Measurements from ENCODE around the gene FGFR4. TPM values are rescaled to one million over a fixed set of nuclear protein-coding genes. Genes with fewer than 3 reads are reported as not detected.

Gene FGFR4
- total and polyA plus RNA-seq, 2 experiments from 2014 or later, result 43.4 to 150 TPM

DNA sequence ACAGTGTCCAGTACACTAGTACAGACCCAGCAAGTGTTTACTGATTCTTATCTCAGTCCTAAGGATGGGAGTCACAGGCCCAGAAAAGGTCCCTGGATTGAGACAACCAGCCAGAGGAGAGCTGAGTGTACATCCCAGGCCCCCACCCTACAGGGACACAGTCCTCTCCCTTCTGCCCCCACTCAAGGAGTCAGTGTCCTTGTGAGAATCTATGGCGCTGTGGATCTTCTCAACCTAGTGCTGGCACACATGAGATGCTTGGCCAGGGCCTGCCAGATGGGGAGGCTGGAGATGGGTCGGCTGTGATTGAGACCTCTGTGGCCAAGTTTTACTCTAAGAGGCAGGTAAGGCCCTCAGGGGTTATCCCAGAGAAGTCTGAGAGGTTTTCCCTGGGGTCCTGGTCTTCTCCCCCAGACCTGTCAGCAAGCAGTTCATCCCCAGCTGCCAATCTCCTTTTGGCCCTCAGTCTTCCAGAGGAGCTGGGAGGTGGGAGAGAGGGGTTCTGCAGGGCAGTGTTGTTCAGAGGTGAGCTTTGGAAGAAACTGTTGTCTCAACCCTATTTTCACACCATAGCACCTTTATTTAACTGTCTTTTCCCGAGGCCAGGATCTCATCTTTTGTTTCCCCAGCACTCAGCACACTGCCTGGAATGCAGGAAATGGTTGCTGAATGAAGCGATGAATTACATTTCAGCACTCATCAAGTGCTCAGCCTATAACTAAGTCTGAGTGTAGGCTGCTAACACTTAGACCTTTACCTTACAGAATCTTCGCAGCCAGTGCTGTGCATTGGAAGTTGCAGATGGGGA lies 43.7 kb downstream of the FGFR4 start:
- no peak overlapping the region for H2AFZ ChIP-seq
- H3K36me3 ChIP-seq (ENCODE audit: insufficient read depth), result peaks cover 6% of the 10 kb centered on the region
- Mint-ChIP-seq H3K4me3 (peak overlapping the region; percentile 94), H3K27ac (no peak overlapping the region), H3K4me1 (peaks cover 31% of the 10 kb centered on the region), H3K27me3 (ENCODE audit: insufficient read depth, low read depth, poor library complexity) (peaks cover 20% of the 10 kb centered on the region), H3K36me3 (ENCODE audit: low read depth) (peaks cover 14% of the 10 kb centered on the region), H3K9me3 (no peaks in the 10 kb centered on the region)
- ATAC-seq, result no peak
- H3K4me1 ChIP-seq (ENCODE audit: insufficient read depth), result peaks cover 22% of the 10 kb centered on the region
- H4K20me1 ChIP-seq (replicated peaks; ENCODE audit: insufficient read depth), result peaks cover 5% of the 10 kb centered on the region
- DNase-seq (ENCODE audit: low spot score), result peak; percentile 60
- peak overlapping the region; percentile 88; the same call in 1 of the 2 replicates for H3K4me3 ChIP-seq
- H3K9me2 ChIP-seq (ENCODE audit: insufficient read depth), result no peaks in the 10 kb centered on the region; the same call in 1 of the 2 replicates
- H3K27ac ChIP-seq (ENCODE audit: low read depth), result peak overlapping the region; percentile 100
- H3K4me2 ChIP-seq, result peak overlapping the region; percentile 94
- TF ChIP-seq EZH2phosphoT487 (IDR thresholded peaks at IDR 0.05; ENCODE audit: unreplicated experiment) (no peak), ZNF114 (CRISPR knock-in tag; IDR thresholded peaks at IDR 0.05) (no peak), NANOG (IDR thresholded peaks at IDR 0.05; ENCODE audit: borderline replicate concordance) (peak; percentile 51; the same call in 1 of the 2 replicates)
- peaks cover 27% of the 10 kb centered on the region for H3K79me2 ChIP-seq (replicated peaks; ENCODE audit: insufficient read depth)
- no peaks in the 10 kb centered on the region for H3K27me3 ChIP-seq (ENCODE audit: insufficient read depth)
- H3F3A ChIP-seq (replicated peaks; ENCODE audit: low read depth), result peaks cover 10% of the 10 kb centered on the region; the same call in 1 of the 2 replicates

DNA sequence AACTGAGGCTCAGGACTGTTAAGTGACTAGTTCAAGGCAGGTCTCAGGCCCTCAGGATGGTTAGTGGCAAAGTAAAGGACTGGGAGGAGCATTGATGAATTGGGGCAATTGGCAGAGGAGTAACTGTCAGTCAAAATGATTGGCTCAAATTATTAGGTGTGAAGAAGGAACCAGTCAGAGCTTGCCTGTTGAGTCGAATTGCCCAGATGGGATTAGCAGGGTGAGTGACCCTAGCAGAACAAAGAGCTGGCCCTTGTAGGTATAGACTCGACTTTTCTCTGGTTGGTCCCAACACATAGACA lies 44.3 kb downstream of the FGFR4 start:
- H3K9me2 ChIP-seq (ENCODE audit: insufficient read depth), result no peaks in the 10 kb centered on the region; the same call in 1 of the 2 replicates
- Mint-ChIP-seq H3K9me3 (no peaks in the 10 kb centered on the region), H3K27ac (no peak overlapping the region), H3K4me1 (peaks cover 34% of the 10 kb centered on the region), H3K4me3 (peak overlapping the region; percentile 94), H3K27me3 (ENCODE audit: insufficient read depth, low read depth, poor library complexity) (peaks cover 20% of the 10 kb centered on the region), H3K36me3 (ENCODE audit: low read depth) (peaks cover 20% of the 10 kb centered on the region)
- H3K27ac ChIP-seq (ENCODE audit: low read depth), result peak overlapping the region; percentile 100
- H4K20me1 ChIP-seq (replicated peaks; ENCODE audit: insufficient read depth), result peaks cover 10% of the 10 kb centered on the region
- no peaks in the 10 kb centered on the region for H3K27me3 ChIP-seq (ENCODE audit: insufficient read depth)
- DNase-seq (ENCODE audit: low spot score) (no peak), ATAC-seq (no peak)
- H3K79me2 ChIP-seq (replicated peaks; ENCODE audit: insufficient read depth), result peaks cover 32% of the 10 kb centered on the region
- peak overlapping the region; percentile 88; the same call in 1 of the 2 replicates for H3K4me3 ChIP-seq
- H3K4me2 ChIP-seq, result peak overlapping the region; percentile 94
- H3K36me3 ChIP-seq (ENCODE audit: insufficient read depth), result peaks cover 11% of the 10 kb centered on the region
- peaks cover 28% of the 10 kb centered on the region for H3K4me1 ChIP-seq (ENCODE audit: insufficient read depth)
- no peak overlapping the region for H2AFZ ChIP-seq
- H3F3A ChIP-seq (replicated peaks; ENCODE audit: low read depth), result peaks cover 11% of the 10 kb centered on the region; the same call in 1 of the 2 replicates
- TF ChIP-seq, protein P1, sequence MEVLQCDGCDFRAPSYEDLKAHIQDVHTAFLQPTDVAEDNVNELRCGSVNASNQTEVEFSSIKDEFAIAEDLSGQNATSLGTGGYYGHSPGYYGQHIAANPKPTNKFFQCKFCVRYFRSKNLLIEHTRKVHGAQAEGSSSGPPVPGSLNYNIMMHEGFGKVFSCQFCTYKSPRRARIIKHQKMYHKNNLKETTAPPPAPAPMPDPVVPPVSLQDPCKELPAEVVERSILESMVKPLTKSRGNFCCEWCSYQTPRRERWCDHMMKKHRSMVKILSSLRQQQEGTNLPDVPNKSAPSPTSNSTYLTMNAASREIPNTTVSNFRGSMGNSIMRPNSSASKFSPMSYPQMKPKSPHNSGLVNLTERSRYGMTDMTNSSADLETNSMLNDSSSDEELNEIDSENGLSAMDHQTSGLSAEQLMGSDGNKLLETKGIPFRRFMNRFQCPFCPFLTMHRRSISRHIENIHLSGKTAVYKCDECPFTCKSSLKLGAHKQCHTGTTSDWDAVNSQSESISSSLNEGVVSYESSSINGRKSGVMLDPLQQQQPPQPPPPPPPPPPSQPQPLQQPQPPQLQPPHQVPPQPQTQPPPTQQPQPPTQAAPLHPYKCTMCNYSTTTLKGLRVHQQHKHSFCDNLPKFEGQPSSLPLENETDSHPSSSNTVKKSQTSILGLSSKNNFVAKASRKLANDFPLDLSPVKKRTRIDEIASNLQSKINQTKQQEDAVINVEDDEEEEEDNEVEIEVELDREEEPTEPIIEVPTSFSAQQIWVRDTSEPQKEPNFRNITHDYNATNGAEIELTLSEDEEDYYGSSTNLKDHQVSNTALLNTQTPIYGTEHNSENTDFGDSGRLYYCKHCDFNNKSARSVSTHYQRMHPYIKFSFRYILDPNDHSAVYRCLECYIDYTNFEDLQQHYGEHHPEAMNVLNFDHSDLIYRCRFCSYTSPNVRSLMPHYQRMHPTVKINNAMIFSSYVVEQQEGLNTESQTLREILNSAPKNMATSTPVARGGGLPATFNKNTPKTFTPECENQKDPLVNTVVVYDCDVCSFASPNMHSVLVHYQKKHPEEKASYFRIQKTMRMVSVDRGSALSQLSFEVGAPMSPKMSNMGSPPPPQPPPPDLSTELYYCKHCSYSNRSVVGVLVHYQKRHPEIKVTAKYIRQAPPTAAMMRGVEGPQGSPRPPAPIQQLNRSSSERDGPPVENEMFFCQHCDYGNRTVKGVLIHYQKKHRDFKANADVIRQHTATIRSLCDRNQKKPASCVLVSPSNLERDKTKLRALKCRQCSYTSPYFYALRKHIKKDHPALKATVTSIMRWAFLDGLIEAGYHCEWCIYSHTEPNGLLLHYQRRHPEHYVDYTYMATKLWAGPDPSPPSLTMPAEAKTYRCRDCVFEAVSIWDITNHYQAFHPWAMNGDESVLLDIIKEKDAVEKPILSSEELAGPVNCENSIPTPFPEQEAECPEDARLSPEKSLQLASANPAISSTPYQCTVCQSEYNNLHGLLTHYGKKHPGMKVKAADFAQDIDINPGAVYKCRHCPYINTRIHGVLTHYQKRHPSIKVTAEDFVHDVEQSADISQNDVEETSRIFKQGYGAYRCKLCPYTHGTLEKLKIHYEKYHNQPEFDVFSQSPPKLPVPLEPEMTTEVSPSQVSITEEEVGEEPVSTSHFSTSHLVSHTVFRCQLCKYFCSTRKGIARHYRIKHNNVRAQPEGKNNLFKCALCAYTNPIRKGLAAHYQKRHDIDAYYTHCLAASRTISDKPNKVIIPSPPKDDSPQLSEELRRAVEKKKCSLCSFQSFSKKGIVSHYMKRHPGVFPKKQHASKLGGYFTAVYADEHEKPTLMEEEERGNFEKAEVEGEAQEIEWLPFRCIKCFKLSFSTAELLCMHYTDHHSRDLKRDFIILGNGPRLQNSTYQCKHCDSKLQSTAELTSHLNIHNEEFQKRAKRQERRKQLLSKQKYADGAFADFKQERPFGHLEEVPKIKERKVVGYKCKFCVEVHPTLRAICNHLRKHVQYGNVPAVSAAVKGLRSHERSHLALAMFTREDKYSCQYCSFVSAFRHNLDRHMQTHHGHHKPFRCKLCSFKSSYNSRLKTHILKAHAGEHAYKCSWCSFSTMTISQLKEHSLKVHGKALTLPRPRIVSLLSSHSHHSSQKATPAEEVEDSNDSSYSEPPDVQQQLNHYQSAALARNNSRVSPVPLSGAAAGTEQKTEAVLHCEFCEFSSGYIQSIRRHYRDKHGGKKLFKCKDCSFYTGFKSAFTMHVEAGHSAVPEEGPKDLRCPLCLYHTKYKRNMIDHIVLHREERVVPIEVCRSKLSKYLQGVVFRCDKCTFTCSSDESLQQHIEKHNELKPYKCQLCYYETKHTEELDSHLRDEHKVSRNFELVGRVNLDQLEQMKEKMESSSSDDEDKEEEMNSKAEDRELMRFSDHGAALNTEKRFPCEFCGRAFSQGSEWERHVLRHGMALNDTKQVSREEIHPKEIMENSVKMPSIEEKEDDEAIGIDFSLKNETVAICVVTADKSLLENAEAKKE (CRISPR knock-in tag; IDR thresholded peaks at IDR 0.05), result no peak
- no peak for TF ChIP-seq STAT1 (IDR thresholded peaks at IDR 0.05; ENCODE audit: unreplicated experiment)
- TF ChIP-seq, protein P2, sequence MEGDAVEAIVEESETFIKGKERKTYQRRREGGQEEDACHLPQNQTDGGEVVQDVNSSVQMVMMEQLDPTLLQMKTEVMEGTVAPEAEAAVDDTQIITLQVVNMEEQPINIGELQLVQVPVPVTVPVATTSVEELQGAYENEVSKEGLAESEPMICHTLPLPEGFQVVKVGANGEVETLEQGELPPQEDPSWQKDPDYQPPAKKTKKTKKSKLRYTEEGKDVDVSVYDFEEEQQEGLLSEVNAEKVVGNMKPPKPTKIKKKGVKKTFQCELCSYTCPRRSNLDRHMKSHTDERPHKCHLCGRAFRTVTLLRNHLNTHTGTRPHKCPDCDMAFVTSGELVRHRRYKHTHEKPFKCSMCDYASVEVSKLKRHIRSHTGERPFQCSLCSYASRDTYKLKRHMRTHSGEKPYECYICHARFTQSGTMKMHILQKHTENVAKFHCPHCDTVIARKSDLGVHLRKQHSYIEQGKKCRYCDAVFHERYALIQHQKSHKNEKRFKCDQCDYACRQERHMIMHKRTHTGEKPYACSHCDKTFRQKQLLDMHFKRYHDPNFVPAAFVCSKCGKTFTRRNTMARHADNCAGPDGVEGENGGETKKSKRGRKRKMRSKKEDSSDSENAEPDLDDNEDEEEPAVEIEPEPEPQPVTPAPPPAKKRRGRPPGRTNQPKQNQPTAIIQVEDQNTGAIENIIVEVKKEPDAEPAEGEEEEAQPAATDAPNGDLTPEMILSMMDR (conservative IDR thresholded peaks at IDR 0.05; ENCODE audit: low read depth in 2 of 2), result no peak
- TF ChIP-seq JUNB (IDR thresholded peaks at IDR 0.05; ENCODE audit: unreplicated experiment), result no peak
- no peak for TF ChIP-seq CREB1 (CRISPR knock-in tag; IDR thresholded peaks at IDR 0.05; ENCODE audit: low read depth)
- no peak for TF ChIP-seq NANOG (IDR thresholded peaks at IDR 0.05; ENCODE audit: borderline replicate concordance)
- TF ChIP-seq ZNF331 (CRISPR knock-in tag; IDR thresholded peaks at IDR 0.05; ENCODE audit: low read depth), result no peak

Data from GM23338 (cell line).